ENCODE data around the gene SLC38A9.

DNA sequence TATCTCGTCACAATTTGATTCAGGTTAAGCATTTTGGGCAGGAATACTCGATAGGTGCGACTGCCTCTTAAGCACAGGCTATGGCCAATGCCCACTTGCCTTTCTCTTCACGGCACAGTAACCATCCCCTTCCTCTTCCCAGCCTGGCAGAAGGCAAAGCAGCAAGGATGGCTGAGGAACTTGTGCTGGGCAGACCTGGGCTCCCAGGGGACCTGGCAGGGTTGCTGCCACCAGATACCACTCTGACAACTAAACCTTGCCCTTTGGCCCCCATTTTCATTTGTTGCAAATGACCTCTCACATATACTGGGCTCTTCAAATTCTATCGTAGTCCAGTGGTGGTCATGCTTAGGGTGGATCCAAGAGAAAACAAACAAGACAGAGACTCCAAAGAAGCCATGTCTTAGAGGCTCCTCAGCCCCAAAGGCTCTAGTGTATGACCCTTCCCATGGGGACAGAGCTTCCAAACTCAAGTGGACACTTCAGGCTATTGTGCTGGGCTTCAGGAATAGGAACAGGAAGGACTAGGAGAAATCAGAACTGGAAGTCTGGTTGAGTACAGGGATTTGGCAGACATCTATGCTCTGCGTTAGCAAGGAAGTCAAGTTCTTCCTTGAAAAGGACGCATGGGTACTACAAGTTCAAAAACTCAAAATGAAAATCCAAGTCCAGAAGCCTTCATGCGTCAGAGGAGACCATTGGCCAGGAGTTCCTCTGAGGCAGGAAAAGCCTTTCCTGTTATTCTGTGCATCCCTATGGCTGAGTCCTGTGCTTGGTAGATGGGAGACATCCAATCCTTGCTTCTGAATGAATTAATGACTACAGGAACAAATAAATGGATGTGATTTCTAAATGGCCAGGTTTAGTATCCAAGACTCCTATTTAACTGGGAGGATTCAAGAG lies 112.7 kb downstream of the SLC38A9 start:
- TF ChIP-seq, protein P1, sequence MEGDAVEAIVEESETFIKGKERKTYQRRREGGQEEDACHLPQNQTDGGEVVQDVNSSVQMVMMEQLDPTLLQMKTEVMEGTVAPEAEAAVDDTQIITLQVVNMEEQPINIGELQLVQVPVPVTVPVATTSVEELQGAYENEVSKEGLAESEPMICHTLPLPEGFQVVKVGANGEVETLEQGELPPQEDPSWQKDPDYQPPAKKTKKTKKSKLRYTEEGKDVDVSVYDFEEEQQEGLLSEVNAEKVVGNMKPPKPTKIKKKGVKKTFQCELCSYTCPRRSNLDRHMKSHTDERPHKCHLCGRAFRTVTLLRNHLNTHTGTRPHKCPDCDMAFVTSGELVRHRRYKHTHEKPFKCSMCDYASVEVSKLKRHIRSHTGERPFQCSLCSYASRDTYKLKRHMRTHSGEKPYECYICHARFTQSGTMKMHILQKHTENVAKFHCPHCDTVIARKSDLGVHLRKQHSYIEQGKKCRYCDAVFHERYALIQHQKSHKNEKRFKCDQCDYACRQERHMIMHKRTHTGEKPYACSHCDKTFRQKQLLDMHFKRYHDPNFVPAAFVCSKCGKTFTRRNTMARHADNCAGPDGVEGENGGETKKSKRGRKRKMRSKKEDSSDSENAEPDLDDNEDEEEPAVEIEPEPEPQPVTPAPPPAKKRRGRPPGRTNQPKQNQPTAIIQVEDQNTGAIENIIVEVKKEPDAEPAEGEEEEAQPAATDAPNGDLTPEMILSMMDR (IDR thresholded peaks at IDR 0.05; ENCODE audit: low read depth, low read length, missing input control): no peak
- TF ChIP-seq, protein P2, sequence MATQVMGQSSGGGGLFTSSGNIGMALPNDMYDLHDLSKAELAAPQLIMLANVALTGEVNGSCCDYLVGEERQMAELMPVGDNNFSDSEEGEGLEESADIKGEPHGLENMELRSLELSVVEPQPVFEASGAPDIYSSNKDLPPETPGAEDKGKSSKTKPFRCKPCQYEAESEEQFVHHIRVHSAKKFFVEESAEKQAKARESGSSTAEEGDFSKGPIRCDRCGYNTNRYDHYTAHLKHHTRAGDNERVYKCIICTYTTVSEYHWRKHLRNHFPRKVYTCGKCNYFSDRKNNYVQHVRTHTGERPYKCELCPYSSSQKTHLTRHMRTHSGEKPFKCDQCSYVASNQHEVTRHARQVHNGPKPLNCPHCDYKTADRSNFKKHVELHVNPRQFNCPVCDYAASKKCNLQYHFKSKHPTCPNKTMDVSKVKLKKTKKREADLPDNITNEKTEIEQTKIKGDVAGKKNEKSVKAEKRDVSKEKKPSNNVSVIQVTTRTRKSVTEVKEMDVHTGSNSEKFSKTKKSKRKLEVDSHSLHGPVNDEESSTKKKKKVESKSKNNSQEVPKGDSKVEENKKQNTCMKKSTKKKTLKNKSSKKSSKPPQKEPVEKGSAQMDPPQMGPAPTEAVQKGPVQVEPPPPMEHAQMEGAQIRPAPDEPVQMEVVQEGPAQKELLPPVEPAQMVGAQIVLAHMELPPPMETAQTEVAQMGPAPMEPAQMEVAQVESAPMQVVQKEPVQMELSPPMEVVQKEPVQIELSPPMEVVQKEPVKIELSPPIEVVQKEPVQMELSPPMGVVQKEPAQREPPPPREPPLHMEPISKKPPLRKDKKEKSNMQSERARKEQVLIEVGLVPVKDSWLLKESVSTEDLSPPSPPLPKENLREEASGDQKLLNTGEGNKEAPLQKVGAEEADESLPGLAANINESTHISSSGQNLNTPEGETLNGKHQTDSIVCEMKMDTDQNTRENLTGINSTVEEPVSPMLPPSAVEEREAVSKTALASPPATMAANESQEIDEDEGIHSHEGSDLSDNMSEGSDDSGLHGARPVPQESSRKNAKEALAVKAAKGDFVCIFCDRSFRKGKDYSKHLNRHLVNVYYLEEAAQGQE (IDR thresholded peaks at IDR 0.05): no peak
- TF ChIP-seq RAD21 (IDR thresholded peaks at IDR 0.05) (no peak), TAF1 (conservative IDR thresholded peaks at IDR 0.05) (no peak), SP1 (IDR thresholded peaks at IDR 0.05) (peak; percentile 30), RXRA (IDR thresholded peaks at IDR 0.05) (peak; percentile 13 to 51), FOXA1 (IDR thresholded peaks at IDR 0.05) (no peak), HNF4A (conservative IDR thresholded peaks at IDR 0.05) (peak; percentile 5 to 37)
- TF ChIP-seq, protein P3, sequence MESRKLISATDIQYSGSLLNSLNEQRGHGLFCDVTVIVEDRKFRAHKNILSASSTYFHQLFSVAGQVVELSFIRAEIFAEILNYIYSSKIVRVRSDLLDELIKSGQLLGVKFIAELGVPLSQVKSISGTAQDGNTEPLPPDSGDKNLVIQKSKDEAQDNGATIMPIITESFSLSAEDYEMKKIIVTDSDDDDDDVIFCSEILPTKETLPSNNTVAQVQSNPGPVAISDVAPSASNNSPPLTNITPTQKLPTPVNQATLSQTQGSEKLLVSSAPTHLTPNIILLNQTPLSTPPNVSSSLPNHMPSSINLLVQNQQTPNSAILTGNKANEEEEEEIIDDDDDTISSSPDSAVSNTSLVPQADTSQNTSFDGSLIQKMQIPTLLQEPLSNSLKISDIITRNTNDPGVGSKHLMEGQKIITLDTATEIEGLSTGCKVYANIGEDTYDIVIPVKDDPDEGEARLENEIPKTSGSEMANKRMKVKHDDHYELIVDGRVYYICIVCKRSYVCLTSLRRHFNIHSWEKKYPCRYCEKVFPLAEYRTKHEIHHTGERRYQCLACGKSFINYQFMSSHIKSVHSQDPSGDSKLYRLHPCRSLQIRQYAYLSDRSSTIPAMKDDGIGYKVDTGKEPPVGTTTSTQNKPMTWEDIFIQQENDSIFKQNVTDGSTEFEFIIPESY (IDR thresholded peaks at IDR 0.05): no peak
- TF ChIP-seq, protein P4, sequence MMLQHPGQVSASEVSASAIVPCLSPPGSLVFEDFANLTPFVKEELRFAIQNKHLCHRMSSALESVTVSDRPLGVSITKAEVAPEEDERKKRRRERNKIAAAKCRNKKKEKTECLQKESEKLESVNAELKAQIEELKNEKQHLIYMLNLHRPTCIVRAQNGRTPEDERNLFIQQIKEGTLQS (IDR thresholded peaks at IDR 0.05): no peak
- TF ChIP-seq, protein P5, sequence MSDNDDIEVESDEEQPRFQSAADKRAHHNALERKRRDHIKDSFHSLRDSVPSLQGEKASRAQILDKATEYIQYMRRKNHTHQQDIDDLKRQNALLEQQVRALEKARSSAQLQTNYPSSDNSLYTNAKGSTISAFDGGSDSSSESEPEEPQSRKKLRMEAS (IDR thresholded peaks at IDR 0.05): peak; percentile 33

All from liver (tissue), 3 donors.